Suprapubic skin (tissue), 4 donors: Measurements from ENCODE around the gene DDAH2. TPM values are rescaled to one million over a fixed set of nuclear protein-coding genes. Genes with fewer than 3 reads are reported as not detected.

ENCODE experiments used
- DNase-seq, 2 donors: peaks; one replicate each; pipeline ENCODE4 v3.0.0-alpha.2; 2019; ENCODE audit warnings: low spot score in 2 of 2
- H3K27ac ChIP-seq: fragments of 200-600 bp; sonication (generic); one replicate; pipeline ENCODE4 v1.5.1; 2019
- H3K27me3 ChIP-seq: fragments of 200-600 bp; sonication (generic); one replicate; pipeline ENCODE4 v1.5.1; 2019
- H3K36me3 ChIP-seq: fragments of 200-600 bp; sonication (generic); one replicate; pipeline ENCODE4 v1.5.1; 2019
- H3K4me1 ChIP-seq: fragments of 200-600 bp; sonication (generic); one replicate; pipeline ENCODE4 v1.5.1; 2019
- H3K4me3 ChIP-seq: fragments of 200-600 bp; sonication (generic); one replicate; pipeline ENCODE4 v1.5.1; 2019; ENCODE audit warnings: mild to moderate bottlenecking
- H3K9me3 ChIP-seq: fragments of 200-600 bp; sonication (generic); one replicate; pipeline ENCODE4 v1.5.1; 2019
- CTCF ChIP-seq, 2 donors: fragments of 200-600 bp in 1 of 2; fragments of 450-650 bp in 1 of 2; sonication (generic) in 1 of 2; IDR thresholded peaks; one replicate each; pipeline ENCODE4 v1.5.1; 2016 to 2019; ENCODE audit warnings: antibody characterized with exemption in 2 of 2, mild to moderate bottlenecking in 1 of 2, moderate library complexity in 1 of 2
- EP300 ChIP-seq: sonication (generic); formaldehyde crosslinking; IDR thresholded peaks from one replicate; pipeline ENCODE4 v1.6.1; 2017; ENCODE audit warnings: antibody characterized with exemption
- POLR2A ChIP-seq, 2 donors: fragments of 450-650 bp; IDR thresholded peaks; one replicate each; pipeline ENCODE4 v1.6.1; 2017; ENCODE audit warnings: antibody characterized with exemption in 2 of 2, mild to moderate bottlenecking in 2 of 2, moderate library complexity in 2 of 2
- POLR2AphosphoS5 ChIP-seq, 3 donors: sonication (generic); formaldehyde crosslinking; IDR thresholded peaks; one replicate each; pipeline ENCODE4 v1.6.1; 2017; ENCODE audit warnings: antibody characterized with exemption in 3 of 3
- WGBS: methylation state at CpG from one replicate; pipeline ENCODE4 v1.1.5; 2018; 5-methylcytosine and 5-hydroxymethylcytosine counted together
- total RNA-seq, 4 donors: library from RNA; depleted of rRNA; stranded (reverse); fragments of >200 nt; gene quantifications; one replicate each; pipeline ENCODE4 v1.1.0, GENCODE V29; 2016

The DDAH2 gene
- total RNA-seq, 4 donors from 2014 or later: 66.8 to 84.2 (median 68.3) TPM

GRCh38 chr6:31758281-31758680 is 29.2 kb upstream of the DDAH2 start:
- TF ChIP-seq CTCF (IDR thresholded peaks at IDR 0.05) (no peak), POLR2A (IDR thresholded peaks at IDR 0.05) (no peak), EP300 (no peak), POLR2AphosphoS5 (IDR thresholded peaks at IDR 0.05) (no peak)
- Histone ChIP-seq H3K4me3 (no peak overlapping the region), H3K27me3 (no peaks in the 10 kb centered on the region), H3K36me3 (peaks cover 22% of the 10 kb centered on the region), H3K4me1 (peaks cover 5% of the 10 kb centered on the region), H3K27ac (no peak overlapping the region), H3K9me3 (no peaks in the 10 kb centered on the region)
- DNase-seq: no peak
- 97% methylated on average over 2 of the region's 2 CpGs for WGBS

GRCh38 chr6:31752739-31753319 is 23.7 kb upstream of the DDAH2 start:
- H3K27ac ChIP-seq: no peak overlapping the region
- no peaks in the 10 kb centered on the region for H3K36me3 ChIP-seq
- no peaks in the 10 kb centered on the region for H3K4me1 ChIP-seq
- H3K4me3 ChIP-seq: no peak overlapping the region
- WGBS: 76% methylated on average over 8 of the region's 8 CpGs
- H3K27me3 ChIP-seq: no peaks in the 10 kb centered on the region
- no peak for DNase-seq
- TF ChIP-seq EP300: no peak
- TF ChIP-seq POLR2A (IDR thresholded peaks at IDR 0.05): no peak
- no peak for TF ChIP-seq POLR2AphosphoS5 (IDR thresholded peaks at IDR 0.05)
- no peak for TF ChIP-seq CTCF (IDR thresholded peaks at IDR 0.05)
- no peaks in the 10 kb centered on the region for H3K9me3 ChIP-seq

- no peak overlapping the region for H3K4me3 ChIP-seq
- H3K27ac ChIP-seq: no peak overlapping the region
- H3K36me3 ChIP-seq: peaks cover 9% of the 10 kb centered on the region
- TF ChIP-seq POLR2A (IDR thresholded peaks at IDR 0.05) (no peak), CTCF (IDR thresholded peaks at IDR 0.05) (no peak), EP300 (no peak), POLR2AphosphoS5 (IDR thresholded peaks at IDR 0.05) (no peak)
- H3K27me3 ChIP-seq: no peaks in the 10 kb centered on the region
- 94% methylated on average over 7 of the region's 7 CpGs for WGBS
- H3K4me1 ChIP-seq: no peaks in the 10 kb centered on the region
- no peaks in the 10 kb centered on the region for H3K9me3 ChIP-seq
- no peak for DNase-seq
These were observed 21.4 kb upstream of the DDAH2 start for GRCh38 chr6:31750411-31751022.

- H3K4me3 ChIP-seq: no peak overlapping the region
- no peak for DNase-seq
- no peaks in the 10 kb centered on the region for H3K4me1 ChIP-seq
- no peaks in the 10 kb centered on the region for H3K27me3 ChIP-seq
- H3K36me3 ChIP-seq: peaks cover 9% of the 10 kb centered on the region
- no peak for TF ChIP-seq EP300
- TF ChIP-seq POLR2A (IDR thresholded peaks at IDR 0.05): no peak
- TF ChIP-seq CTCF (IDR thresholded peaks at IDR 0.05): no peak
- no peak for TF ChIP-seq POLR2AphosphoS5 (IDR thresholded peaks at IDR 0.05)
- H3K27ac ChIP-seq: no peak overlapping the region
- WGBS: 89% methylated on average over 8 of the region's 8 CpGs
- H3K9me3 ChIP-seq: no peaks in the 10 kb centered on the region
These were observed 20.4 kb upstream of the DDAH2 start for GRCh38 chr6:31749301-31750036.

- H3K9me3 ChIP-seq: no peaks in the 10 kb centered on the region
These were observed 15.3 kb upstream of the DDAH2 start for GRCh38 chr6:31744422-31744821.

More at GRCh38 chr6:31744422-31744821, 15.3 kb upstream of the DDAH2 start:
- H3K27me3 ChIP-seq: no peaks in the 10 kb centered on the region
- no peak overlapping the region for H3K27ac ChIP-seq
- H3K36me3 ChIP-seq: peaks cover 15% of the 10 kb centered on the region
- no peak for DNase-seq
- WGBS: 89% methylated on average over 1 of the region's 1 CpG
- no peak for TF ChIP-seq POLR2AphosphoS5 (IDR thresholded peaks at IDR 0.05)
- no peak for TF ChIP-seq POLR2A (IDR thresholded peaks at IDR 0.05)
- no peak for TF ChIP-seq CTCF (IDR thresholded peaks at IDR 0.05)
- TF ChIP-seq EP300: no peak
- H3K4me3 ChIP-seq: no peak overlapping the region
- peaks cover 11% of the 10 kb centered on the region for H3K4me1 ChIP-seq
